CD4-positive, alpha-beta T cell treated with Interferon gamma for 1 hour (primary cell): ENCODE data around the gene OR2T6.
"Not testable (repeated sequence)": the region's sequence is repeated elsewhere in the genome, so short reads cannot be mapped to it uniquely, and the experiment has no call there.

Experiments used
- DNase-seq: peaks from one replicate; pipeline ENCODE4 v3.0.0-alpha.2; 2020

Gene OR2T6

DNA sequence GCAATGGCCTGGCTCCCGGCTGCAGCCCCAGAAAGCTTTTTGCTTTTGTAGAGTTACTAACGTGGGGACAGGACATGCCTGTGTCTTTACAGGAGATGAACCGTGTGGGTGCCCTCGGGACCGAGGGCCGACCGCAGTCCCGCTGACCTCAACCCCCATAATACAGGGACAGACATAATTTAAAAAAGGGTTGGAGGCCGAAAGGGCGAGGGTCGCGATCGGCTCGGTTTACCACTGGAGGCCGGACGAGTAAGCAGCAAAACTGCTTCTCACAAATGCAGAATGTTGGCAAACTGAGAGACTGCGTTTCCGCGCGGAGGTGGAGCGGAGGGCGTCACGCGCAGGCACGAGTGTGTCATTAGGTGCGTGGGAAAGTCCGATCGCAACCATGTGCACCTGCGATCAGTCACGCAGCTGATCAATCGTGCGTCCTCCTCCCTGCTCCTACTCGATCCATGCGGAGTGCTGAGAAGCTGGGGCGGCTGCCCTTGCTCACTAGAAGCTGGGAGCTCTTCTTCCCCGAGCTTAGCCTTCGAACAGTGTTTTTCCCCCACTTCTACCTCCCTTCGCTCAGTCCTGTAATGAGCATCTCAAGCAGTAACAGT lies 58.4 kb downstream of the OR2T6 start:
- DNase-seq, result not testable (repeated sequence)

DNA sequence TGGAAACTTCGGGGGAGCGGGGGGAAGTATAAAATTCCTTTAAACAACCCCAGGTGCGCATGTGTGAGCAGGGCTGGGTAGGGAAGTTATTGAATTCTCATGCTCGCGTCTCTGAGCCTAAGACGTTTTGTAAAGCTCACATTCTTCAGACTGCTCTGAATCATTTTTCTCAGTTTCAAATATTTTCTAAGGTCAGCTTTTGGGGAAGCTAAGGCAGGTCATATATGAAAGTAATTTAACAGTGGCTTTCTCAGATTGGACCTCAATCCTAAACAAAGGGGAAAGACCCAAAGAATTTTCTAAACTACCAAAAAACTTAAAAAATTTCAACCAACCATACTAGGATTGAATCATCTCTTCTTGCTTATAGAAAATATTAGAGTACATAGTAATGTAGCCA lies 59.4 kb downstream of the OR2T6 start:
- not testable (repeated sequence) for DNase-seq

DNA sequence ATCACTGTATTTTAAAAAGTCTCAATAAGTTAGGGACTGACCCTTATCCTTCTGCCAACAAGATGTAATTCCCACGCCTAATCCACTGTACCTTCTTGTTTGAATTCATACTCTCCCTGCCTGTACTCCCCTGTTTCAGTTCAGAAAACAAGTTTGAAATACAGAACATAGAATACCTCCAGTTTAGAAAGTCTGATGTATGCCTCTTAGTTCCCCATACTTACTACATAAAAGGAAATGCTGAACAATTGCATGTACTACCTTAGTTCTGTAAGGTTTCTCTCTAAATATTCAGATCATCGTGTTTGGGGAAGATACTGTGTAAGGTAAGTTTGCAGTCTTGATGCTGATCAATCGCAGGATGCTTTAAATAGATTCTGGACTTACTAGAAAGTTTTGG lies 60.8 kb downstream of the OR2T6 start:
- not testable (repeated sequence) for DNase-seq

DNA sequence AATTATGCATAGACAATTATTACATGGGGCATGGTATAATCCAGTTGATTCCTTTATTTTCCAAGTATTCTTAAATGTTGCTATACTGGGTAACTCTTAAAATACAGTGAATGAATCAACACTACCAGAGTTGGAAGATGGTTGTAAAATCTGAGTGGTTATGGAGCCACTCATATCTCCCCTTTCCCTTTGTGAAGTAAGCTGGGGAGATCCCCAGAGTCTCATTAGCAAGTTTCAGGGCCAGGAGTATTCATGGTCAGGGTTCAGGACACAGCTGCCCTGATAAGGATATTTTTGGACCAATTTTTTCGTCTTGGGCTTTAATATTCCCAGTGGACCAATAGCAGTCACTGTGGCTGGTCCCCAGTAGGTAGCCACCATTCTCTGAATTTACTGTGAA lies 63.1 kb downstream of the OR2T6 start:
- DNase-seq, result not testable (repeated sequence)

DNA sequence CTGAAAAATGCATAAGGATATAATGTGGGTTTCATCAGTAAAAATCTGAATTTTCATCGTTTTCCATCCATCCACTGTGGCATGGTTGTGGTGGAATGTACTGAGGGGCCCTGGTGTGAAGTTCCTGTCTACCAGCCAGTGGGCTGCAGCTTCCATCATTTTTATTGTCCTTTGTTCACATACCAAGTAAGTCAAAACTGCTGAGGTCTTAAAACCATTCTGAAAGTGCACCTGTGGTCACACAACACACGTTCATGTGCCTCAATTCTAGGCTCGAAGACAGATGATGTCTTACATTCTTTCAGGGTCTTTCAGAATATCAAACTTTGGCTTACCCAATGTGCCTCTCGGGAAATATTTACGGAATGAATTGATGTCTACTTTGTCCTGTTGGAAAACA lies 63.7 kb downstream of the OR2T6 start:
- DNase-seq, result not testable (repeated sequence)
